K562 (cell line): ENCODE results near the gene LCTL. TPM values are rescaled to one million over a fixed set of nuclear protein-coding genes. Genes with fewer than 3 reads are reported as not detected.

Source experiments
- CHD1 ChIP-seq: fragments of 200-600 bp; sonication (generic); IDR thresholded peaks from one replicate; pipeline ENCODE4 v1.6.1; 2012; ENCODE audit warnings: mild to moderate bottlenecking, moderate library complexity, low read length, inconsistent platforms
- PHF8 ChIP-seq: fragments of 200-600 bp; sonication (generic); IDR thresholded peaks from 2 replicates; pipeline ENCODE4 v1.6.1; 2012; ENCODE audit warnings: mixed run types, mild to moderate bottlenecking, inconsistent platforms, low read length, moderate library complexity, borderline replicate concordance
- REST ChIP-seq, 2 experiments: fragments of 450-650 bp; formaldehyde crosslinking in 1 of 2; IDR thresholded peaks; 2 replicates each; pipeline versions ENCODE4 v1.4.0 to v1.6.1; 2014 to 2020; ENCODE audit warnings: mild to moderate bottlenecking in 2 of 2, borderline replicate concordance in 1 of 2, low read depth in 1 of 2
- SIN3A ChIP-seq, 2 experiments: fragments of 150-350 bp in 1 of 2; IDR thresholded peaks; 2 replicates each; pipeline ENCODE4 v1.6.1; 2011 to 2016; ENCODE audit warnings: borderline replicate concordance in 2 of 2, low read depth in 2 of 2, low read length in 2 of 2, mild to moderate bottlenecking in 2 of 2, moderate library complexity in 2 of 2; ENCODE audit not compliant: control insufficient read depth in 1 of 2
- TEAD1 ChIP-seq, 2 experiments: fragments of 450-650 bp in 1 of 2; sonication (generic) in 1 of 2; formaldehyde crosslinking; IDR thresholded peaks; 2 replicates each; pipeline versions ENCODE4 v1.4.0 to v1.8.0; 2020 to 2022; ENCODE audit warnings: mild to moderate bottlenecking in 2 of 2, missing genetic modification reagents in 1 of 2
- ZBED1 ChIP-seq: IDR thresholded peaks from 2 replicates; pipeline ENCODE4 v1.6.1; 2014
- polyA plus RNA-seq, 8 experiments: library from polyadenylated mRNA; depleted of rRNA in 4 of 8; stranded (reverse) in 5 of 8; unstranded in 3 of 8; fragments of >200 nt; fragmentation: Nextera tagmentation in 2 of 8; fragmentation: Illumina TruSeq in 1 of 8; extraction: Ambion mirVana in 2 of 8; extraction: Trizol in 1 of 8; gene quantifications; 2 replicates each; pipeline versions ENCODE4 v1.2.1 to v1.2.3, GENCODE V29; 2011 to 2014; ENCODE audit warnings: inconsistent platforms in 1 of 8, missing spikeins in 1 of 8
- total RNA-seq, 7 experiments: library from RNA; depleted of rRNA in 6 of 7; stranded (reverse); fragments of >200 nt in 6 of 7; fragmentation: Illumina TruSeq in 2 of 7; extraction: Trizol in 2 of 7; gene quantifications; 2 replicates each; pipeline versions ENCODE4 v1.2.1 to v1.2.3, GENCODE V29; 2011 to 2021; ENCODE audit warnings: low replicate concordance in 1 of 7

The LCTL gene
- total and polyA plus RNA-seq, 9 of the 15 experiments (the other 6 are each of a cell fraction or from before 2014, with no cell fraction given), result 0.08 to 0.31 (median 0.17) TPM; not detected in 6

GRCh38 chr15:66503780-66504562 lies 61.8 kb downstream of the LCTL start (continued):
- TF ChIP-seq REST (IDR thresholded peaks at IDR 0.05; ENCODE audit: borderline replicate concordance) (no peak), REST (CRISPR knock-in tag; IDR thresholded peaks at IDR 0.05; ENCODE audit: low read depth) (no peak), PHF8 (no peak), TEAD1 (CRISPR knock-in tag; IDR thresholded peaks at IDR 0.05) (no peak), SIN3A (IDR thresholded peaks at IDR 0.05; ENCODE audit: borderline replicate concordance in 2 of 2, control insufficient read depth in 1 of 2, low read depth in 2 of 2, low read length in 2 of 2) (peak in 1 of 2 experiments; percentile 64; a peak in 1 of 4 replicates), CHD1 (peak; percentile 61), ZBED1 (no peak)
